Left colon (tissue), 2 donors: ENCODE results near the gene SLC27A3. TPM values are rescaled to one million over a fixed set of nuclear protein-coding genes. Genes with fewer than 3 reads are reported as not detected.

Source experiments
- ATAC-seq: fragments of 200-7000 bp; cut with Tn5 transposase; one replicate; pipeline ENCODE4 v1.9.1; 2020; ENCODE audit warnings: mild to moderate bottlenecking, moderate library complexity
- DNase-seq, 2 donors: peaks; one replicate each; pipeline ENCODE4 v3.0.0-alpha.2; 2020
- intact Hi-C, 2 donors: fragments of 100-400 bp; cut with DNase I in 1 of 2; cut with micrococcal nuclease in 1 of 2; formaldehyde crosslinking; loops; one replicate each; pipeline versions ENCODE4 v1.11.2 to v1.14.0; 2022; cut with DNase I, micrococcal nuclease
- total RNA-seq, 2 donors: library from RNA; stranded (reverse); fragmentation: NEBNext Ultra II Directional; extraction: Animal tissue kit (Norgen Biotek cat#: 25700); gene quantifications; one replicate each; pipeline ENCODE4 v1.2.1, GENCODE V29; 2021
- donor health status: DM: no; HTN: no; CAD: no.
- donor health status: DM: yes; HTN: yes; CAD: no.

SLC27A3 gene
- total RNA-seq, 2 donors from 2014 or later: 22.5 to 24.8 TPM

- DNase-seq: peak in 1 of 2 donors; percentile 51
- intact Hi-C loops: no loop called here
- peak; percentile 49 for ATAC-seq
Observed at GRCh38 chr1:153805042-153805745, 30.0 kb downstream of the SLC27A3 start.

- no peak for DNase-seq
- ATAC-seq: no peak
- intact Hi-C loops: no loop called here
Observed at GRCh38 chr1:153805886-153806719, 30.9 kb downstream of the SLC27A3 start.

GRCh38 chr1:153816283-153816889, 41.2 kb downstream of the SLC27A3 start:
- no peak for ATAC-seq
- DNase-seq: no peak
- intact Hi-C loops: no loop called here

GRCh38 chr1:153818876-153819275, 43.7 kb downstream of the SLC27A3 start:
- ATAC-seq (no peak), DNase-seq (no peak)
- intact Hi-C loops: no loop called here

GRCh38 chr1:153827168-153827964, 52.2 kb downstream of the SLC27A3 start:
- no peak for ATAC-seq
- intact Hi-C loops: loop anchor here in 1 of 2 donors (10.0 kb wide), 1 partner anchor 117 kb away; the partner anchor contains the start of gene DENND4B
- DNase-seq: no peak

Other genes with a start within 250 kb of the SLC27A3 start
- gene S100A6, start 239.4 kb upstream of the SLC27A3 start, total RNA-seq: 1,000 to 10,000 TPM; 2,086 to 2,115 TPM
- gene S100A5, start 234.5 kb upstream of the SLC27A3 start, total RNA-seq: not detected
- gene S100A4, start 229.6 kb upstream of the SLC27A3 start, total RNA-seq: 10 to 100 TPM; 36.1 to 79.4 TPM
- not detected for gene S100A3, start 226.1 kb upstream of the SLC27A3 start, total RNA-seq
- gene S100A2, start 209.6 kb upstream of the SLC27A3 start, total RNA-seq: 1 to 10 TPM in 1 of 2 donors, not detected in 1; 1.1 TPM
- 100 to 1,000 TPM; 191 to 231 TPM for gene S100A16, start 162.3 kb upstream of the SLC27A3 start, total RNA-seq
- 100 to 1,000 TPM; 443 to 453 TPM for gene S100A14, start 159.1 kb upstream of the SLC27A3 start, total RNA-seq
- 10 to 100 TPM; 46.2 to 59.1 TPM for gene S100A13, start 147.9 kb upstream of the SLC27A3 start, total RNA-seq
- gene S100A1, start 147.0 kb upstream of the SLC27A3 start, total RNA-seq: 1 to 10 TPM; 1.6 to 1.9 TPM
- 10 to 100 TPM; 54.0 to 61.5 TPM for gene CHTOP, start 141.3 kb upstream of the SLC27A3 start, total RNA-seq
- 10 to 100 TPM; 23.6 to 25.1 TPM for gene SNAPIN, start 116.7 kb upstream of the SLC27A3 start, total RNA-seq
- gene ILF2, start 104.4 kb upstream of the SLC27A3 start, total RNA-seq: 100 to 1,000 TPM in 1 of 2 donors, 10 to 100 TPM in 1; 93.1 to 113 TPM
- 1 to 10 TPM; 2.8 to 5.2 TPM for gene NPR1, start 96.7 kb upstream of the SLC27A3 start, total RNA-seq
- 10 to 100 TPM; 25.8 to 28.1 TPM for gene INTS3, start 47.4 kb upstream of the SLC27A3 start, total RNA-seq
- 10 to 100 TPM; 33.9 to 34.9 TPM for gene GATAD2B, start 147.6 kb downstream of the SLC27A3 start, total RNA-seq
- gene DENND4B, start 171.3 kb downstream of the SLC27A3 start, total RNA-seq: 10 to 100 TPM; 32.1 to 41.7 TPM
- gene CRTC2, start 183.2 kb downstream of the SLC27A3 start, total RNA-seq: 10 to 100 TPM; 21.9 to 30.1 TPM
- 10 to 100 TPM; 68.8 to 70.9 TPM for gene SLC39A1, start 188.1 kb downstream of the SLC27A3 start, total RNA-seq
- gene CREB3L4, start 192.5 kb downstream of the SLC27A3 start, total RNA-seq: 10 to 100 TPM; 18.2 to 21.5 TPM
- gene JTB, start 202.3 kb downstream of the SLC27A3 start, total RNA-seq: 100 to 1,000 TPM; 147 to 149 TPM
- 10 to 100 TPM; 61.3 to 65.4 TPM for gene RAB13, start 210.9 kb downstream of the SLC27A3 start, total RNA-seq
- gene RPS27, start 215.4 kb downstream of the SLC27A3 start, total RNA-seq: 1,000 to 10,000 TPM; 1,062 to 1,224 TPM